Mammary epithelial cell (primary cell): ENCODE results near the gene TMEM163.

Experiments used
- EZH2 ChIP-seq: IDR thresholded peaks from 2 replicates; pipeline ENCODE4 v1.6.1; 2012; ENCODE audit warnings: low read length, inconsistent platforms, borderline replicate concordance
- TF ChIP-seq, protein P1 (sequence below), 2 donors: IDR thresholded peaks in 1 of 2; conservative IDR thresholded peaks in 1 of 2; 2 replicates each; pipeline ENCODE4 v1.5.1; 2011 to 2012; ENCODE audit warnings: inconsistent platforms in 2 of 2, low read length in 2 of 2, mild to moderate bottlenecking in 2 of 2, control low read depth in 1 of 2, low read depth in 1 of 2; ENCODE audit not compliant: insufficient read depth in 1 of 2; ENCODE audit errors: extremely low read depth in 1 of 2

DNA sequence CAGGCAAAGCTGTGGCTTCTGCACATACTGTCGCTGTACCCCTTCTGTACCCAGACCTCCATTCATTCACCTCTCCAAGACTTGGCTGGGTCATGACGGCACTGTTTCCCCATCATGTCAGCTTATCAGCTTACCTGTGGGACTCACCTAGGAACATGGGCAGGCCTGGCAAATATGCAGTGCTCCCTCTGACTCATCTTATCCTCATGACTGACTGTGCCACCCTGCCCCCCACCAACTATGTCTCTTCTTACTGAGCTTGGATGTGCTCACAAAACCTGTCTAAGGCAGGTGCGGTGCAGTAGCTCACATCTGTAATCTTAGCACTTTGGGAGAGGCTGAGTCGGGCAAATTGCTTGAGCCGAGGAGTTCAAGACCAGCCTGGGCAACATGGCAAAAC lies 312.5 kb downstream of the TMEM163 start:
- TF ChIP-seq, protein P1, sequence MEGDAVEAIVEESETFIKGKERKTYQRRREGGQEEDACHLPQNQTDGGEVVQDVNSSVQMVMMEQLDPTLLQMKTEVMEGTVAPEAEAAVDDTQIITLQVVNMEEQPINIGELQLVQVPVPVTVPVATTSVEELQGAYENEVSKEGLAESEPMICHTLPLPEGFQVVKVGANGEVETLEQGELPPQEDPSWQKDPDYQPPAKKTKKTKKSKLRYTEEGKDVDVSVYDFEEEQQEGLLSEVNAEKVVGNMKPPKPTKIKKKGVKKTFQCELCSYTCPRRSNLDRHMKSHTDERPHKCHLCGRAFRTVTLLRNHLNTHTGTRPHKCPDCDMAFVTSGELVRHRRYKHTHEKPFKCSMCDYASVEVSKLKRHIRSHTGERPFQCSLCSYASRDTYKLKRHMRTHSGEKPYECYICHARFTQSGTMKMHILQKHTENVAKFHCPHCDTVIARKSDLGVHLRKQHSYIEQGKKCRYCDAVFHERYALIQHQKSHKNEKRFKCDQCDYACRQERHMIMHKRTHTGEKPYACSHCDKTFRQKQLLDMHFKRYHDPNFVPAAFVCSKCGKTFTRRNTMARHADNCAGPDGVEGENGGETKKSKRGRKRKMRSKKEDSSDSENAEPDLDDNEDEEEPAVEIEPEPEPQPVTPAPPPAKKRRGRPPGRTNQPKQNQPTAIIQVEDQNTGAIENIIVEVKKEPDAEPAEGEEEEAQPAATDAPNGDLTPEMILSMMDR (conservative IDR thresholded peaks at IDR 0.05 in 1 of 2, IDR thresholded peaks at IDR 0.05 in 1 of 2; ENCODE audit: extremely low read depth in 1 of 2, insufficient read depth in 1 of 2, low read depth in 1 of 2, low read length in 2 of 2): no peak
- no peak for TF ChIP-seq EZH2
